ENCODE data around the gene KCTD1.

DNA sequence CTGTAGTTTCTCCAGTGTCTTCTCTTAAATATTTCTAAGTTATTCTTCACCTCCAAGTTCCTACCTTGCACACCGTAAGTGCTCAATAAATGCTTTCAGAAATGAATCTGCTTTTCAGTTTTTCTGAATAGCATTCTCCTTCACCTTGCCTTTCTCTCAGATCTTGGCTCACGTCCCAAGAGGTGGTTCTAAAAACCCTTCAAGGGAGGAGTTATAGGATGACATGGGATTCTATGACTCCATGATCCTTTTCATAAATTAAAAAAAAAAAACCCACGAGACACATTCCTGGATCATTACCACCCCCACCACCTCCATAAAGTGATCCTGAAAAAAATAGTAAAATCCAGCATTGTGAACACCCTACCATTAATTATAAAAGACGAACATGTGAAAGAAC is 11.7 kb downstream of the KCTD1 start:
- TF ChIP-seq, protein P1, sequence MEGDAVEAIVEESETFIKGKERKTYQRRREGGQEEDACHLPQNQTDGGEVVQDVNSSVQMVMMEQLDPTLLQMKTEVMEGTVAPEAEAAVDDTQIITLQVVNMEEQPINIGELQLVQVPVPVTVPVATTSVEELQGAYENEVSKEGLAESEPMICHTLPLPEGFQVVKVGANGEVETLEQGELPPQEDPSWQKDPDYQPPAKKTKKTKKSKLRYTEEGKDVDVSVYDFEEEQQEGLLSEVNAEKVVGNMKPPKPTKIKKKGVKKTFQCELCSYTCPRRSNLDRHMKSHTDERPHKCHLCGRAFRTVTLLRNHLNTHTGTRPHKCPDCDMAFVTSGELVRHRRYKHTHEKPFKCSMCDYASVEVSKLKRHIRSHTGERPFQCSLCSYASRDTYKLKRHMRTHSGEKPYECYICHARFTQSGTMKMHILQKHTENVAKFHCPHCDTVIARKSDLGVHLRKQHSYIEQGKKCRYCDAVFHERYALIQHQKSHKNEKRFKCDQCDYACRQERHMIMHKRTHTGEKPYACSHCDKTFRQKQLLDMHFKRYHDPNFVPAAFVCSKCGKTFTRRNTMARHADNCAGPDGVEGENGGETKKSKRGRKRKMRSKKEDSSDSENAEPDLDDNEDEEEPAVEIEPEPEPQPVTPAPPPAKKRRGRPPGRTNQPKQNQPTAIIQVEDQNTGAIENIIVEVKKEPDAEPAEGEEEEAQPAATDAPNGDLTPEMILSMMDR (IDR thresholded peaks at IDR 0.05) = no peak
- no peak for TF ChIP-seq ZFX (IDR thresholded peaks at IDR 0.05; ENCODE audit: borderline replicate concordance)
